Stimulated activated naive CD4-positive, alpha-beta T cell (primary cell): ENCODE results near the gene MCF2L.

Experiments
- DNase-seq, 6 experiments: peaks; one replicate each; lab custom pipeline; 2025; lab: John Stamatoyannopoulos, UW

The MCF2L gene

GRCh38 chr13:112965573-112966115 is 3.4 kb upstream of the MCF2L start:
- DNase-seq: no peak

GRCh38 chr13:112966776-112967175 is 2.2 kb upstream of the MCF2L start:
- no peak for DNase-seq

- DNase-seq: no peak
Measured at GRCh38 chr13:112967686-112968379, 1.2 kb upstream of the MCF2L start.

- peak; percentile 40 to 83 (median 62) for DNase-seq
Measured at GRCh38 chr13:112968380-112968909, 569 bp upstream of the MCF2L start.

- no peak for DNase-seq
Measured at GRCh38 chr13:112969692-112970338, 801 bp downstream of the MCF2L start.

GRCh38 chr13:112970552-112971287 is 1.7 kb downstream of the MCF2L start:
- no peak for DNase-seq

- no peak for DNase-seq
Measured at GRCh38 chr13:112971288-112971643, 2.3 kb downstream of the MCF2L start.

GRCh38 chr13:112972258-112972657 is 3.2 kb downstream of the MCF2L start:
- DNase-seq: no peak

GRCh38 chr13:112972867-112973576 is 4.0 kb downstream of the MCF2L start:
- DNase-seq: no peak

- no peak for DNase-seq
Measured at GRCh38 chr13:112973577-112973951, 4.5 kb downstream of the MCF2L start.

- DNase-seq: no peak
Measured at GRCh38 chr13:112974125-112974524, 5.1 kb downstream of the MCF2L start.

GRCh38 chr13:112974671-112975070 is 5.7 kb downstream of the MCF2L start:
- DNase-seq: no peak

GRCh38 chr13:112975401-112975939 is 6.5 kb downstream of the MCF2L start:
- DNase-seq: no peak

GRCh38 chr13:112976526-112976925 is 7.5 kb downstream of the MCF2L start:
- no peak for DNase-seq

- DNase-seq: no peak
Measured at GRCh38 chr13:112977091-112977490, 8.1 kb downstream of the MCF2L start.

GRCh38 chr13:112977525-112977924 is 8.5 kb downstream of the MCF2L start:
- no peak for DNase-seq

GRCh38 chr13:112978561-112979405 is 9.8 kb downstream of the MCF2L start:
- no peak for DNase-seq

- no peak for DNase-seq
Measured at GRCh38 chr13:112979406-112979902, 10.4 kb downstream of the MCF2L start.

- no peak for DNase-seq
Measured at GRCh38 chr13:112980434-112980833, 11.4 kb downstream of the MCF2L start.

GRCh38 chr13:112981451-112981850 is 12.4 kb downstream of the MCF2L start:
- no peak for DNase-seq
